Right lobe of liver (tissue), 4 donors: Measurements from ENCODE around the gene RABGEF1.

Experiments
- POLR2A ChIP-seq: fragments of 450-650 bp; IDR thresholded peaks from one replicate; pipeline ENCODE4 v1.6.1; 2017; ENCODE audit warnings: antibody characterized with exemption, mild to moderate bottlenecking
- TF ChIP-seq, protein P1 (sequence below), 4 donors: fragments of 200-600 bp in 3 of 4; fragments of 450-650 bp in 1 of 4; IDR thresholded peaks; one replicate each; pipeline versions ENCODE4 v1.5.1 to v1.8.0; 2016 to 2022; ENCODE audit warnings: antibody characterized with exemption in 4 of 4, mild to moderate bottlenecking in 2 of 4
- donor health status: DM: no; HTN: no; CAD: no.
- donor health status: DM: no; HTN: no; CAD: no.
- donor health status: DM: no; HTN: yes; CAD: no.

DNA sequence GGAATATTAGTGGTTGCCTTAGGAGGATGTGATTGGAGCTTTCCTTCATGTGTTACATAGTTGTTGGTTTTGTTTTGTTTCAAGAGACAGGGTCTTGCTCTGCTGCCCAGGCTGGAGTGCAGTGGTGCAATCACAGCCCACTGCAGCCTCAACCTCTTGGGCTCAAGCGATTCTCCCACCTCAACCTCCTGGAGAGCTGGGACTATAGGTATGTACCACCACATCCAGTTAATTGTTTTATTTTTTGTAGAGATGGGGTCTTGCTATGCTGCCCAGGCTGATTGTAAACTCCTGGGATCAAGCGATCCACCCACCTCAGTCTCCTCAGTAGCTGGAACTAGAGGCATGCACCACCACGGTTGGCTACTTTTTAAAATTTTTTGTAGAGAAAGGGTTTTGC is 86.1 kb downstream of the RABGEF1 start:
- TF ChIP-seq POLR2A = no peak
- TF ChIP-seq, protein P1, sequence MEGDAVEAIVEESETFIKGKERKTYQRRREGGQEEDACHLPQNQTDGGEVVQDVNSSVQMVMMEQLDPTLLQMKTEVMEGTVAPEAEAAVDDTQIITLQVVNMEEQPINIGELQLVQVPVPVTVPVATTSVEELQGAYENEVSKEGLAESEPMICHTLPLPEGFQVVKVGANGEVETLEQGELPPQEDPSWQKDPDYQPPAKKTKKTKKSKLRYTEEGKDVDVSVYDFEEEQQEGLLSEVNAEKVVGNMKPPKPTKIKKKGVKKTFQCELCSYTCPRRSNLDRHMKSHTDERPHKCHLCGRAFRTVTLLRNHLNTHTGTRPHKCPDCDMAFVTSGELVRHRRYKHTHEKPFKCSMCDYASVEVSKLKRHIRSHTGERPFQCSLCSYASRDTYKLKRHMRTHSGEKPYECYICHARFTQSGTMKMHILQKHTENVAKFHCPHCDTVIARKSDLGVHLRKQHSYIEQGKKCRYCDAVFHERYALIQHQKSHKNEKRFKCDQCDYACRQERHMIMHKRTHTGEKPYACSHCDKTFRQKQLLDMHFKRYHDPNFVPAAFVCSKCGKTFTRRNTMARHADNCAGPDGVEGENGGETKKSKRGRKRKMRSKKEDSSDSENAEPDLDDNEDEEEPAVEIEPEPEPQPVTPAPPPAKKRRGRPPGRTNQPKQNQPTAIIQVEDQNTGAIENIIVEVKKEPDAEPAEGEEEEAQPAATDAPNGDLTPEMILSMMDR (IDR thresholded peaks at IDR 0.05) = no peak
